ENCODE results near the gene HOXD4. TPM values are rescaled to one million over a fixed set of nuclear protein-coding genes. Genes with fewer than 3 reads are reported as not detected.

HOXD4 gene
- total RNA-seq, 2 donors from 2014 or later: 0.52 TPM; not detected in 1

- H3K36me3 ChIP-seq: no peaks in the 10 kb centered on the region
- H3K4me1 ChIP-seq: peaks cover 0 to 25% of the 10 kb centered on the region in 2 donors
- TF ChIP-seq, protein P1, sequence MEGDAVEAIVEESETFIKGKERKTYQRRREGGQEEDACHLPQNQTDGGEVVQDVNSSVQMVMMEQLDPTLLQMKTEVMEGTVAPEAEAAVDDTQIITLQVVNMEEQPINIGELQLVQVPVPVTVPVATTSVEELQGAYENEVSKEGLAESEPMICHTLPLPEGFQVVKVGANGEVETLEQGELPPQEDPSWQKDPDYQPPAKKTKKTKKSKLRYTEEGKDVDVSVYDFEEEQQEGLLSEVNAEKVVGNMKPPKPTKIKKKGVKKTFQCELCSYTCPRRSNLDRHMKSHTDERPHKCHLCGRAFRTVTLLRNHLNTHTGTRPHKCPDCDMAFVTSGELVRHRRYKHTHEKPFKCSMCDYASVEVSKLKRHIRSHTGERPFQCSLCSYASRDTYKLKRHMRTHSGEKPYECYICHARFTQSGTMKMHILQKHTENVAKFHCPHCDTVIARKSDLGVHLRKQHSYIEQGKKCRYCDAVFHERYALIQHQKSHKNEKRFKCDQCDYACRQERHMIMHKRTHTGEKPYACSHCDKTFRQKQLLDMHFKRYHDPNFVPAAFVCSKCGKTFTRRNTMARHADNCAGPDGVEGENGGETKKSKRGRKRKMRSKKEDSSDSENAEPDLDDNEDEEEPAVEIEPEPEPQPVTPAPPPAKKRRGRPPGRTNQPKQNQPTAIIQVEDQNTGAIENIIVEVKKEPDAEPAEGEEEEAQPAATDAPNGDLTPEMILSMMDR (IDR thresholded peaks at IDR 0.05): no peak
- H3K4me3 ChIP-seq: no peak overlapping the region
- DNase-seq (ENCODE audit: low spot score): no peak
- no peak overlapping the region for H3K27ac ChIP-seq
- H3K27me3 ChIP-seq: peaks cover 51% of the 10 kb centered on the region in 2 donors
- H3K9me3 ChIP-seq: no peaks in the 10 kb centered on the region
Measured at GRCh38 chr2:176174382-176174823, 23.1 kb downstream of the HOXD4 start.

DNA sequence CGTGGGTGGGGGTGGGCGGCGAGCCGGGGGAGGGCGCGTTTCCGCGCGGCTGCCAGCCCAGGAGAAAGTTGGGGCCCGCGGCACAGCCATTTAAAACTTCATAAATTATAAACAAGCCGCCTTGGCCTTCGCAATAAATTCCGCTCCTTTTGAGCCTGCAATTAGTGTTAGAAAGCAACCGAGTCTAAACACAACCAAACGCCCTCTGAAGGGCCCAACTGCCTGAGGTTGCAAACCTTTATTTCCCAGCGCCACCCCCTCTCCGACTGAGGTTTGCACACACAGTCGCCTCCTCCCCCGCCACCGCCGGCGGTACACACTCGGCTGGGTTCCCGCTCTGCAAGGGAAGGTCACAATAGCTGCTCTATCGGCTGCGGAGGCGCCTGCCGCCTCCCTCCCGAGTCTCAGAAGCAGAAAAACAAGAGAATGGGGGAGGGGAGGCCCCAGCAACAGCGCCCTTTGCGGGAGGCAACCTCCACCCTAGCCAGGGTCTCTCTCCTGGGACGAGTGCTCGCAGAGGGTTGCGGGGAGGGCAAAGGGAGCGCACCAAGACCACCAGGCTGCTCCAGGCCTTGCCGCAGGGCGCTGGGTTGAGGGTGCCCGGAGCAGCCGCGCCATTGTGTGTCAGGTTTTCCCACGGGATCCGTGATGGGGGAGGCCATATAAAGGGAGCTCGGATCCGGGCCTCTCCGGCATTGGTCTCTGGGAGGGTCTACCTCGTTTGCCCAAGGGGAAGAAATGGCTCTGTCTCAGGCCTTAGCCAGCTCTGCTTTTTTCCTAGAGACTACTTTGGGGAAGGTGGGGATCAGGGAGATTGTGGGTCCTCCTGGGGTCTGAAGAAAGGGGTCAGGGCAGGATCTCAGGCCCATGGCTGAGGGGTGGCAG is 23.7 kb downstream of the HOXD4 start:
- H3K27ac ChIP-seq: no peak overlapping the region
- TF ChIP-seq, protein P1 (IDR thresholded peaks at IDR 0.05): no peak
- H3K4me3 ChIP-seq: no peak overlapping the region
- H3K36me3 ChIP-seq: no peaks in the 10 kb centered on the region
- no peaks in the 10 kb centered on the region for H3K9me3 ChIP-seq
- DNase-seq (ENCODE audit: low spot score): peak; percentile 50
- H3K4me1 ChIP-seq: peaks cover 0 to 25% of the 10 kb centered on the region in 2 donors
- peaks cover 51% of the 10 kb centered on the region in 2 donors for H3K27me3 ChIP-seq

DNA sequence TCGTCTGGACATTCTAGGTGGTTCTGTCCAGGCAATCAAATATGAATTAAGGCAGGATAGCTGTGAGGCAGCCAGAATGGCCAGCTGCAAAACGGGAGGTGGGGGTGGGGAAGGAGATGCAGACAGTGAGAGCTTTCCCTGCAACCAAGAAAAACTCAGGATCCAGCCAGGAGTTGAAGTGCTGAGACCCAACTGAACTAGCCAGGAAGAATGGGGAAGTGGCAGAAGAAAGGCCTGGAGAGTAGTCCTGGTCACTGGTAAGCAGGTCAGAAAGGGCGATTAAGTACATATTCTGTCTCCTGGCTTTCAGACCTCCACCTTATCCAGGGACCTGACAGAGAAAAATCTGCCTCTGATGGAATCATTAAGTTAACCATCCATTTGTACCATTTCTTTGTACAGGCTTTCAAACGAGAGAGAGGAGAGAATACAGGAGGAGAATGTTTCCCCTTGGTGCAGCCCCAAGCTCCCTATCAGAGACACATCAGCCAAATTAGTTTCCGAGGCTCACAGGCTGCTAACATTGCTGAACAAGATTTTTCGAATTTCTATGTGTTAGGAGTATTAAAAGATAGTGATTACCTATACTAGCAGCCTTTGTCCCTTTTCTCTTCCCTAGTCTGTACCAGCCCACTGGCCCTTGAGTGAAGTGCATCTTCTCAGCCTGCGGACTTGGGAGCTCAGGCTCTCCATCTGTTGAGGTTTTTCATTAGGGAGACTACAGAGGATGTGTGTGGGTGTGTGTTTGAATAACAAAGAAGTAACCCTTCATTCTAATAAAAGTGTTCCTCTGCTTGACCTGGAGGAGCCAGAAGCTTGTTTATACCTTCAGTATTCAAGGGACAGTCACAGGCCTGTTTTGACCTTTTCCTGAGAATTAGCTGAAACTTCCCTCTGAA is 24.6 kb downstream of the HOXD4 start:
- peaks cover 0 to 25% of the 10 kb centered on the region in 2 donors for H3K4me1 ChIP-seq
- TF ChIP-seq, protein P1 (IDR thresholded peaks at IDR 0.05): no peak
- H3K36me3 ChIP-seq: no peaks in the 10 kb centered on the region
- peak; percentile 21 for DNase-seq (ENCODE audit: low spot score)
- no peak overlapping the region for H3K27ac ChIP-seq
- no peaks in the 10 kb centered on the region for H3K9me3 ChIP-seq
- peaks cover 46% of the 10 kb centered on the region in 2 donors for H3K27me3 ChIP-seq
- no peak overlapping the region for H3K4me3 ChIP-seq

- TF ChIP-seq, protein P1 (IDR thresholded peaks at IDR 0.05): no peak
- H3K9me3 ChIP-seq: no peaks in the 10 kb centered on the region
- peaks cover 0 to 15% of the 10 kb centered on the region in 2 donors for H3K4me1 ChIP-seq
- peaks cover 33 to 35% of the 10 kb centered on the region in 2 donors for H3K27me3 ChIP-seq
- no peaks in the 10 kb centered on the region for H3K36me3 ChIP-seq
- H3K27ac ChIP-seq: no peak overlapping the region
- no peak for DNase-seq (ENCODE audit: low spot score)
- peak overlapping the region in 1 of 2 donors; percentile 31 for H3K4me3 ChIP-seq
Measured at GRCh38 chr2:176177580-176178037, 26.3 kb downstream of the HOXD4 start.

- peaks cover 29 to 33% of the 10 kb centered on the region in 2 donors for H3K27me3 ChIP-seq
- H3K4me3 ChIP-seq: peak overlapping the region in 1 of 2 donors; percentile 31
Measured at GRCh38 chr2:176178038-176178756, 26.8 kb downstream of the HOXD4 start.

More at GRCh38 chr2:176178038-176178756, 26.8 kb downstream of the HOXD4 start:
- H3K36me3 ChIP-seq: no peaks in the 10 kb centered on the region
- H3K4me1 ChIP-seq: peaks cover 0 to 15% of the 10 kb centered on the region in 2 donors
- H3K9me3 ChIP-seq: no peaks in the 10 kb centered on the region
- TF ChIP-seq, protein P1 (IDR thresholded peaks at IDR 0.05): no peak
- DNase-seq (ENCODE audit: low spot score): no peak
- no peak overlapping the region for H3K27ac ChIP-seq
